Upper lobe of left lung (tissue), 6 donors: ENCODE results near the gene NCBP1. TPM values are rescaled to one million over a fixed set of nuclear protein-coding genes. Genes with fewer than 3 reads are reported as not detected.

Experiments
- ATAC-seq, 2 donors: fragments of 200-7000 bp; cut with Tn5 transposase; one replicate each; pipeline ENCODE4 v1.9.1; 2022; ENCODE audit warnings: mild to moderate bottlenecking in 2 of 2, moderate library complexity in 2 of 2; ENCODE audit not compliant: low FRiP score in 2 of 2
- DNase-seq, 2 donors: peaks; one replicate each; pipeline ENCODE4 v3.0.0-alpha.2; 2019 to 2020
- H3K27ac ChIP-seq, 4 donors: fragments of 200-600 bp; sonication (generic); one replicate each; pipeline ENCODE4 v1.5.1; 2016 to 2019
- H3K27me3 ChIP-seq, 4 donors: fragments of 200-600 bp; sonication (generic); one replicate each; pipeline ENCODE4 v1.5.1; 2017 to 2019
- H3K36me3 ChIP-seq, 4 donors: fragments of 200-600 bp; sonication (generic); one replicate each; pipeline ENCODE4 v1.5.1; 2016 to 2019
- H3K4me1 ChIP-seq, 4 donors: fragments of 200-600 bp; sonication (generic); one replicate each; pipeline ENCODE4 v1.5.1; 2018 to 2019
- H3K4me3 ChIP-seq, 4 donors: fragments of 200-600 bp; sonication (generic); one replicate each; pipeline ENCODE4 v1.5.1; 2017 to 2019; ENCODE audit warnings: mild to moderate bottlenecking in 2 of 4, moderate library complexity in 1 of 4
- H3K9me3 ChIP-seq, 4 donors: fragments of 200-600 bp; sonication (generic); one replicate each; pipeline ENCODE4 v1.5.1; 2018 to 2019
- CTCF ChIP-seq, 6 experiments: fragments of 450-650 bp in 4 of 6; fragments of 200-600 bp in 2 of 6; sonication (generic) in 2 of 6; IDR thresholded peaks; one replicate each; pipeline ENCODE4 v1.5.1; 2016 to 2019; ENCODE audit warnings: antibody characterized with exemption in 6 of 6
- EP300 ChIP-seq, 4 donors: sonication (generic); formaldehyde crosslinking; IDR thresholded peaks; one replicate each; pipeline ENCODE4 v1.5.1; 2017; ENCODE audit warnings: antibody characterized with exemption in 4 of 4, control low read depth in 2 of 4
- POLR2A ChIP-seq, 4 donors: fragments of 450-650 bp; IDR thresholded peaks; one replicate each; pipeline ENCODE4 v1.5.1; 2016 to 2017; ENCODE audit warnings: antibody characterized with exemption in 4 of 4, mild to moderate bottlenecking in 2 of 4
- POLR2AphosphoS5 ChIP-seq, 2 donors: sonication (generic); formaldehyde crosslinking; IDR thresholded peaks; one replicate each; pipeline ENCODE4 v1.5.1; 2017; ENCODE audit warnings: antibody characterized with exemption in 2 of 2
- WGBS, 2 donors: methylation state at CpG; one replicate each; pipeline ENCODE4 v1.1.5; 2017 to 2018; 5-methylcytosine and 5-hydroxymethylcytosine counted together
- total RNA-seq, 6 donors: library from RNA; depleted of rRNA in 4 of 6; stranded (reverse); fragments of >200 nt in 4 of 6; gene quantifications; one replicate each; pipeline versions ENCODE4 v1.1.0 to v1.2.1, GENCODE V29; 2016 to 2021
- donor health status: DM: no; HTN: no; CAD: no; lungs with moderate emphysema.
- donor health status: DM: no; HTN: yes; CAD: no; lungs with severe emphysema.

The NCBP1 gene
- total RNA-seq, 6 donors from 2014 or later, result 16.3 to 51.3 (median 22.1) TPM

DNA sequence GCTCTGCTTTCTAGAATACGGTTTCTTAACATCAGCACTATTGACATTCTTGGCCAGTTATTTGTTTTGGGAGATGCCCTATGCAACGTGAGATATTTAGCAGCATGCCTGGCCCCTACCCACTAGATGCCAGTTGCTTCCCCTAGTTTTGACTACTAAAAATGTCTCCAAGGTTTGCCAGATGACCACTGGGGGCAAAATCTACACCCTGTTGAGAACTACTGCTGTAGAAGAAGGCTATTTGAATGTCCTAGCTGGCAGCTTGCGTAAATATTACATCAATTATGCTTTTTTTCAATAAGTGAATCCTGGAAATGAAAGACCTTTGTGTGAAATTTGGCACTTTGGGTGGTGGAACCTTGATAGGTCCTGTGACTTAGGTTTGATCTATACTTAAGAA, 5.0 kb downstream of the NCBP1 start:
- peaks cover 5 to 31% (median 12%) of the 10 kb centered on the region in 4 donors for H3K36me3 ChIP-seq
- 68 to 73% methylated on average over 3 of the region's 3 CpGs for WGBS, 2 donors
- TF ChIP-seq EP300 (IDR thresholded peaks at IDR 0.05) (no peak), POLR2AphosphoS5 (IDR thresholded peaks at IDR 0.05) (no peak), CTCF (IDR thresholded peaks at IDR 0.05) (no peak), POLR2A (IDR thresholded peaks at IDR 0.05) (no peak)
- H3K27me3 ChIP-seq, result no peaks in the 10 kb centered on the region
- no peak overlapping the region for H3K4me3 ChIP-seq
- no peak overlapping the region for H3K27ac ChIP-seq
- H3K4me1 ChIP-seq, result peaks cover 19 to 46% (median 29%) of the 10 kb centered on the region in 4 donors
- no peak for ATAC-seq
- no peak for DNase-seq
- no peaks in the 10 kb centered on the region for H3K9me3 ChIP-seq

DNA sequence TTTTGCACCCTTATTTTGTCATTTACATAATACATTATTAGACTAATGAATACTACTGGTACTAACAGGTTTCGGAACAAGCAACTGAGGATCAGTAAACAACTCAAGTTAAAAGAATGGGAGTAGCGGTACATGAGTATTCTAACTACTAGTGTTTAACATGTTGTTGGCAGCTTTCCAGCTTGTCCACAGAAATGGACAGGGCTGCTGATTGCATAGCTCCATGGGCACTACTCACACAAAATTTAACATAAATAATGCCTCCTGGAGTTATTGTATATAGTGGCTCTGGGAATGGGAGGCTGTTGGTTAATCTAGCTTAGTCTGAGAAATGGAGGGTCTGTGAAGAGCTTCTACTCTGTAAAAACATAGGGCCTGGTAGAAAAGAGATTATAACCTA, 6.7 kb downstream of the NCBP1 start:
- Histone ChIP-seq H3K4me3 (no peak overlapping the region), H3K9me3 (no peaks in the 10 kb centered on the region), H3K27me3 (no peaks in the 10 kb centered on the region), H3K27ac (no peak overlapping the region), H3K4me1 (peaks cover 12 to 35% (median 19%) of the 10 kb centered on the region in 4 donors), H3K36me3 (peaks cover 5 to 47% (median 17%) of the 10 kb centered on the region in 4 donors)
- ATAC-seq, result no peak
- TF ChIP-seq POLR2A (IDR thresholded peaks at IDR 0.05), result no peak
- no peak for TF ChIP-seq POLR2AphosphoS5 (IDR thresholded peaks at IDR 0.05)
- TF ChIP-seq EP300 (IDR thresholded peaks at IDR 0.05), result no peak
- WGBS, 2 donors, result 63 to 75% methylated on average over 2 of the region's 2 CpGs
- no peak for DNase-seq

DNA sequence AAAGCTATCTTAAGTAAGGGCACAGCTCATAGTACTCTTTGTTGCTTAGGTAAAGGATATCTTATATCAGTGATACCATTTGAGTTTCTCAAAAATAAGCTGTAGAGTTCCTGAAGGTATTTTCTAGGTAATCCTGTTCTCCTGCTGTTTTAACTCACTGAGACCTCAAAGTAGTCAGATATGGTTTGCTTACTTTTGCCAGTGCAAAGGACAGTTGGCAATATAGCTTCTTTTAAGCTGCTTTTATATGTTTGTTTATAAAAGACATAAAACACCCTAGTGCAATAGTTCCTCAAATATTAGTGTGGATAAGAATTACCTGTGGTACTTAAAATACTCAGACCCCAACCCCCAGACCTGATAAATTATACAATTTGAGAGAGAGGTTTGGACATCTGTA, 12.1 kb downstream of the NCBP1 start:
- H3K4me3 ChIP-seq, result no peak overlapping the region
- ATAC-seq (no peak), DNase-seq (no peak)
- H3K27me3 ChIP-seq, result no peaks in the 10 kb centered on the region
- H3K27ac ChIP-seq, result no peak overlapping the region
- no peaks in the 10 kb centered on the region for H3K9me3 ChIP-seq
- peaks cover 0 to under 1% (median 0%) of the 10 kb centered on the region in 4 donors for H3K4me1 ChIP-seq
- peaks cover 14 to 92% (median 32%) of the 10 kb centered on the region in 4 donors for H3K36me3 ChIP-seq
- no peak for TF ChIP-seq EP300 (IDR thresholded peaks at IDR 0.05)
- no peak for TF ChIP-seq POLR2AphosphoS5 (IDR thresholded peaks at IDR 0.05)
- no peak for TF ChIP-seq CTCF (IDR thresholded peaks at IDR 0.05)
- no peak for TF ChIP-seq POLR2A (IDR thresholded peaks at IDR 0.05)

DNA sequence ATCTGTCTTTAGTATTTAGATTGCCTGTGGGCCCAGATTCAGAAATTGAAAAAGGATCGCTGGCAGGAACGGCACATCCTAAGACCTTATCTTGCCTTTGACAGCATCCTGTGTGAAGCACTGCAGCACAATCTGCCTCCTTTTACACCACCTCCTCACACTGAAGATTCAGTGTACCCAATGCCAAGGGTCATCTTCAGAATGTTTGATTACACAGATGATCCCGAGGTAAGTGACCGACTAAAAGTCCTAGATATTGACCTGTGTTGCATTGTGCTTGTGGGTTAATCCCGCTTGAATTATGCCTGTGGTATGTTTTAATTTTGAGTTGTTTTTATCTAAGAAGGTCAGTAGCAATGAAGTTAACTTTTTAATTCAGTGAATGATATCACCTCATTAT, 14.4 kb downstream of the NCBP1 start:
- TF ChIP-seq POLR2AphosphoS5 (IDR thresholded peaks at IDR 0.05) (no peak), CTCF (IDR thresholded peaks at IDR 0.05) (no peak), EP300 (IDR thresholded peaks at IDR 0.05) (no peak), POLR2A (IDR thresholded peaks at IDR 0.05) (no peak)
- Histone ChIP-seq H3K4me3 (no peak overlapping the region), H3K27me3 (no peaks in the 10 kb centered on the region), H3K9me3 (no peaks in the 10 kb centered on the region), H3K27ac (no peak overlapping the region), H3K36me3 (peaks cover 14 to 91% (median 24%) of the 10 kb centered on the region in 4 donors), H3K4me1 (peaks cover 0 to 5% (median 0%) of the 10 kb centered on the region in 4 donors)
- no peak for DNase-seq
- WGBS, 2 donors, result 91 to 93% methylated on average over 5 of the region's 5 CpGs
- no peak for ATAC-seq

GRCh38 chr9:97651646-97652045, 18.0 kb downstream of the NCBP1 start:
- no peak for DNase-seq
- TF ChIP-seq CTCF (IDR thresholded peaks at IDR 0.05) (no peak), POLR2AphosphoS5 (IDR thresholded peaks at IDR 0.05) (no peak), POLR2A (IDR thresholded peaks at IDR 0.05) (no peak), EP300 (IDR thresholded peaks at IDR 0.05) (no peak)
- H3K4me1 ChIP-seq, result peaks cover 0 to 5% (median 0%) of the 10 kb centered on the region in 4 donors
- H3K27ac ChIP-seq, result no peak overlapping the region
- H3K27me3 ChIP-seq, result no peaks in the 10 kb centered on the region
- H3K9me3 ChIP-seq, result no peaks in the 10 kb centered on the region
- H3K36me3 ChIP-seq, result peaks cover 30 to 93% (median 36%) of the 10 kb centered on the region in 4 donors
- ATAC-seq, result no peak
- 71 to 74% methylated on average over 3 of the region's 3 CpGs for WGBS, 2 donors
- no peak overlapping the region for H3K4me3 ChIP-seq
